RCC 7860 (cell line): Measurements from ENCODE around the gene DLL4.

ENCODE experiments used
- DNase-seq: peaks from one replicate; pipeline ENCODE4 v3.0.0-alpha.2; 2015; ENCODE audit warnings: low spot score
- FAIRE-seq: peaks from 2 replicates; lab custom pipeline; 2012; peaks lifted over from hg19 to GRCh38; lab: Jason Lieb, UNC

DLL4 gene

GRCh38 chr15:40925863-40926658 is 3.1 kb upstream of the DLL4 start:
- no peak for DNase-seq
- no peak for FAIRE-seq

- FAIRE-seq (no peak), DNase-seq (no peak)
Observed at GRCh38 chr15:40926659-40927494, 2.3 kb upstream of the DLL4 start.

- FAIRE-seq (no peak), DNase-seq (no peak)
Observed at GRCh38 chr15:40927495-40927872, 1.7 kb upstream of the DLL4 start.

GRCh38 chr15:40927873-40928806 is 1.0 kb upstream of the DLL4 start:
- no peak for FAIRE-seq

GRCh38 chr15:40929660-40930429 is 705 bp downstream of the DLL4 start:
- no peak for FAIRE-seq

More at GRCh38 chr15:40927873-40928806, 1.0 kb upstream of the DLL4 start:
- no peak for DNase-seq

GRCh38 chr15:40930430-40931299 is 1.5 kb downstream of the DLL4 start:
- no peak for DNase-seq
- FAIRE-seq: no peak

More at GRCh38 chr15:40929660-40930429, 705 bp downstream of the DLL4 start:
- DNase-seq: no peak

GRCh38 chr15:40931300-40932142 is 2.4 kb downstream of the DLL4 start:
- DNase-seq: no peak
- no peak for FAIRE-seq

- no peak for DNase-seq
- FAIRE-seq: no peak
Observed at GRCh38 chr15:40932156-40932555, 3.0 kb downstream of the DLL4 start.

GRCh38 chr15:40932649-40933516 is 3.7 kb downstream of the DLL4 start:
- no peak for FAIRE-seq

GRCh38 chr15:40933517-40933902 is 4.4 kb downstream of the DLL4 start:
- DNase-seq (no peak), FAIRE-seq (no peak)

More at GRCh38 chr15:40932649-40933516, 3.7 kb downstream of the DLL4 start:
- DNase-seq: no peak

- FAIRE-seq (no peak), DNase-seq (no peak)
Observed at GRCh38 chr15:40934457-40934856, 5.3 kb downstream of the DLL4 start.

GRCh38 chr15:40936234-40936708 is 7.1 kb downstream of the DLL4 start:
- no peak for DNase-seq

GRCh38 chr15:40936709-40937666 is 7.8 kb downstream of the DLL4 start:
- DNase-seq (no peak), FAIRE-seq (no peak)

More at GRCh38 chr15:40936234-40936708, 7.1 kb downstream of the DLL4 start:
- FAIRE-seq: no peak

GRCh38 chr15:40937762-40938535 is 8.8 kb downstream of the DLL4 start:
- DNase-seq: peak; percentile 61
- no peak for FAIRE-seq

GRCh38 chr15:40938536-40938870 is 9.4 kb downstream of the DLL4 start:
- FAIRE-seq: no peak
- no peak for DNase-seq
